Measurements from ENCODE around the gene TRAPPC12.

Gene TRAPPC12

DNA sequence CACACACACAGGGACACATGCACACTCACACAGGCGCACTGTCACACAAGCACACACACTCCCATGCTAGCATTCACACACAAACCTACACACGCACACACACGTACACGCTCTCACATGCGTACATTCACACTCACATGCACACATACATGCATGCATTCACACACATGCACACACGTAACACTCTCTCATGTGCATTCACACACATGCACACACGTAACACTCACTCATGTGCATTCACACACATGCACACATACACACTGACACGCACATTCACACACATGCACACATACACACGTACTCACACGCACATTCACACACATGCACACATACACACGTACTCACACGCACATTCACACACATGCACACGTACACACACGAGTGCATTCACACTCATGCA, 123.6 kb downstream of the TRAPPC12 start:
- H3K27me3 ChIP-seq (ENCODE audit: insufficient read depth, poor library complexity, severe bottlenecking): no peaks in the 10 kb centered on the region
- H3K4me3 ChIP-seq (ENCODE audit: severe bottlenecking): no peak overlapping the region
- H3K4me1 ChIP-seq (ENCODE audit: insufficient read depth, poor library complexity, severe bottlenecking): no peaks in the 10 kb centered on the region
- DNase-seq (ENCODE audit: low spot score) (peak; percentile 3), ATAC-seq (ENCODE audit: low read depth) (no peak)
- H3K36me3 ChIP-seq (ENCODE audit: low read depth): peaks cover 21% of the 10 kb centered on the region
- no peaks in the 10 kb centered on the region for H3K9me3 ChIP-seq (ENCODE audit: severe bottlenecking)
- TF ChIP-seq, protein P1, sequence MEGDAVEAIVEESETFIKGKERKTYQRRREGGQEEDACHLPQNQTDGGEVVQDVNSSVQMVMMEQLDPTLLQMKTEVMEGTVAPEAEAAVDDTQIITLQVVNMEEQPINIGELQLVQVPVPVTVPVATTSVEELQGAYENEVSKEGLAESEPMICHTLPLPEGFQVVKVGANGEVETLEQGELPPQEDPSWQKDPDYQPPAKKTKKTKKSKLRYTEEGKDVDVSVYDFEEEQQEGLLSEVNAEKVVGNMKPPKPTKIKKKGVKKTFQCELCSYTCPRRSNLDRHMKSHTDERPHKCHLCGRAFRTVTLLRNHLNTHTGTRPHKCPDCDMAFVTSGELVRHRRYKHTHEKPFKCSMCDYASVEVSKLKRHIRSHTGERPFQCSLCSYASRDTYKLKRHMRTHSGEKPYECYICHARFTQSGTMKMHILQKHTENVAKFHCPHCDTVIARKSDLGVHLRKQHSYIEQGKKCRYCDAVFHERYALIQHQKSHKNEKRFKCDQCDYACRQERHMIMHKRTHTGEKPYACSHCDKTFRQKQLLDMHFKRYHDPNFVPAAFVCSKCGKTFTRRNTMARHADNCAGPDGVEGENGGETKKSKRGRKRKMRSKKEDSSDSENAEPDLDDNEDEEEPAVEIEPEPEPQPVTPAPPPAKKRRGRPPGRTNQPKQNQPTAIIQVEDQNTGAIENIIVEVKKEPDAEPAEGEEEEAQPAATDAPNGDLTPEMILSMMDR (IDR thresholded peaks at IDR 0.05; ENCODE audit: poor library complexity, severe bottlenecking): no peak
- no peak overlapping the region for H3K27ac ChIP-seq (ENCODE audit: poor library complexity, severe bottlenecking)

DNA sequence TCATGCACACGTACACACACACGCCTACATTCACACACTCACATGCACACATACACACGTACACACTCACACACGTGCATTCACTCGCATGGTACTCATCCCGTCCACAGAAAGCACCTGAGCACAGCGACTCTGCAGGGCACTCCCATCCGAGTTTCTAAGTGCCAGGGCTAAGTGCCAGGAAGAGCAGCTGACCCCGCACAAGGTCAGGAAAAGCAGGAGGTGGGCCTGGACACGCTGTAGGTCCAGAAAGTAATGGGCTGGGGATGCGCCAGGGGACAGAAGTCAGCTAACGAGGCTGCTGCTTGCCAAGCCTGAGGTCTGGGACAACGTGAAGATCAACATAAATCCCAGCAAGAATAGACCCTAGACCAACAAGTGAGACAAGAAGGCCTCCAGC, 124.0 kb downstream of the TRAPPC12 start:
- no peak for ATAC-seq (ENCODE audit: low read depth)
- no peak overlapping the region for H3K27ac ChIP-seq (ENCODE audit: poor library complexity, severe bottlenecking)
- no peaks in the 10 kb centered on the region for H3K27me3 ChIP-seq (ENCODE audit: insufficient read depth, poor library complexity, severe bottlenecking)

DNA sequence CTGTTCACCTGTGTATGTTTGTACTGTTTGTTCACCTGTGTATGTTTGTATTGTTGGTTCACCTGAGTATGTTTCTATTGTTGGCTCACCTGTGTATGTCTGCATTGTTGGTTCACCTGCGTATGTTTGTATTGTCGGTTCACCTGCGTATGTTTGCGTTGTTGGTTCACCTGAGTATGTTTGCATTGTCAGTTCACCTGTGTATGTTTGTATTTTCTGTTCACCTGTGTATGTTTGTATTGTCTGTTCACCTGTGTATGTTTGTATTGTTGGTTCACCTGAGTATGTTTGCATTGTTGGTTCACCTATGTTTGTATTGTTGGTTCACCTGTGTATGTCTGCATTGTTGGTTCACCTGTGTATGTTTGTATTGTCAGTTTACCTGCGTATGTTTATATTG, 125.2 kb downstream of the TRAPPC12 start:
- no peaks in the 10 kb centered on the region for H3K27me3 ChIP-seq (ENCODE audit: insufficient read depth, poor library complexity, severe bottlenecking)
- H3K27ac ChIP-seq (ENCODE audit: poor library complexity, severe bottlenecking): no peak overlapping the region
- H3K4me3 ChIP-seq (ENCODE audit: severe bottlenecking): no peak overlapping the region
- H3K36me3 ChIP-seq (ENCODE audit: low read depth): peaks cover 9% of the 10 kb centered on the region
- TF ChIP-seq, protein P1 (IDR thresholded peaks at IDR 0.05; ENCODE audit: poor library complexity, severe bottlenecking): no peak
- no peaks in the 10 kb centered on the region for H3K4me1 ChIP-seq (ENCODE audit: insufficient read depth, poor library complexity, severe bottlenecking)
- DNase-seq (ENCODE audit: low spot score): no peak
- ATAC-seq (ENCODE audit: low read depth): no peak
- no peaks in the 10 kb centered on the region for H3K9me3 ChIP-seq (ENCODE audit: severe bottlenecking)

More for the DNA sequence above, 124.0 kb downstream of the TRAPPC12 start:
- TF ChIP-seq, protein P1 (IDR thresholded peaks at IDR 0.05; ENCODE audit: poor library complexity, severe bottlenecking): no peak
- DNase-seq (ENCODE audit: low spot score): peak; percentile 28
- Histone ChIP-seq H3K9me3 (ENCODE audit: severe bottlenecking) (no peaks in the 10 kb centered on the region), H3K4me3 (ENCODE audit: severe bottlenecking) (no peak overlapping the region), H3K36me3 (ENCODE audit: low read depth) (peaks cover 16% of the 10 kb centered on the region), H3K4me1 (ENCODE audit: insufficient read depth, poor library complexity, severe bottlenecking) (no peaks in the 10 kb centered on the region)

DNA sequence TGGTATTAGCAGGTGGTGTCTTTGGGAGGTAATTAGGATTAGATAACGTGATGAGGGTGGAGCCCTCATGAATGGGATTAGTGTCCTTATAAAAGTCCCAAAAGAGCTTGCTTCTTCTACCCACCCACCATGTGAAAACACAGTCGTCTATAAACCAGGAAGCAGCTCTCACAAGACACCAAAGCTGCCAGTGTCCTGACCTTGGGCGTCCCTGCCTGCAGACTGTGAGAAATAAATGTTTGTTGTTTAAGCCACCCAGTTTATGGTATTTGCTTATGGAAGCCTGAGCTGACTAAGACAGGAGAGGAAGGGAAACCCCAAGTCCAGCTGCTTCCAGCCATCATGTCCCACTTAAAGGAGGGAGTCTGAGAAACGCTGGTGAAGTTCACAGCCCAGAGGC, 126.3 kb downstream of the TRAPPC12 start:
- DNase-seq (ENCODE audit: low spot score) (no peak), ATAC-seq (ENCODE audit: low read depth) (no peak)
- no peaks in the 10 kb centered on the region for H3K4me1 ChIP-seq (ENCODE audit: insufficient read depth, poor library complexity, severe bottlenecking)
- H3K36me3 ChIP-seq (ENCODE audit: low read depth): peaks cover 13% of the 10 kb centered on the region
- H3K27ac ChIP-seq (ENCODE audit: poor library complexity, severe bottlenecking): no peak overlapping the region
- TF ChIP-seq, protein P1 (IDR thresholded peaks at IDR 0.05; ENCODE audit: poor library complexity, severe bottlenecking): no peak
- no peaks in the 10 kb centered on the region for H3K9me3 ChIP-seq (ENCODE audit: severe bottlenecking)
- no peaks in the 10 kb centered on the region for H3K27me3 ChIP-seq (ENCODE audit: insufficient read depth, poor library complexity, severe bottlenecking)
- H3K4me3 ChIP-seq (ENCODE audit: severe bottlenecking): no peak overlapping the region

DNA sequence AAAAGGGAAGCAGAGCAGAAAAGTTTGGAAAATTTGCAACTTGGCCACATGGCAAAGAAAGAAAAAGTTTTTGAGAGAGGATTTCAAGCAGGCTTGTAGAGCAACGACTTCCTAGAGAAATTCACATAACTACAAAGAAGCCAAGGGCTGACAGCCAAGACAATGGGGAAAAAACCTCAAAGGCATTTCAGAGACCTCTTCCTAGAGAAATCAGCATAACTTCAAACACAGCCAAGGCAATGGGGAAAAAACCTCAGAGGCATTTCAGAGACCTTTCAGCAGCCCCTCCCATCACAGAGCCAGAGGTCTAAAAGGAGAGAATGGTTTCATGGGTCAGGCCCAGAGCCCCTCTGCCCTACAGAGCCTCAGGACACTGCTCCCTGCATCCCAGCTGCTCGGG, 132.6 kb downstream of the TRAPPC12 start:
- H3K4me3 ChIP-seq (ENCODE audit: severe bottlenecking): no peak overlapping the region
- ATAC-seq (ENCODE audit: low read depth) (no peak), DNase-seq (ENCODE audit: low spot score) (no peak)
- H3K4me1 ChIP-seq (ENCODE audit: insufficient read depth, poor library complexity, severe bottlenecking): no peaks in the 10 kb centered on the region
- H3K9me3 ChIP-seq (ENCODE audit: severe bottlenecking): no peaks in the 10 kb centered on the region
- peaks cover 14% of the 10 kb centered on the region for H3K36me3 ChIP-seq (ENCODE audit: low read depth)
- TF ChIP-seq, protein P1 (IDR thresholded peaks at IDR 0.05; ENCODE audit: poor library complexity, severe bottlenecking): no peak
- H3K27ac ChIP-seq (ENCODE audit: poor library complexity, severe bottlenecking): no peak overlapping the region
- no peaks in the 10 kb centered on the region for H3K27me3 ChIP-seq (ENCODE audit: insufficient read depth, poor library complexity, severe bottlenecking)
